Activated CD4-positive, alpha-beta T cell treated with anti-CD3 and anti-CD28 coated beads for 4 hours (primary cell): ENCODE results near the gene CPNE4.
"Not testable (repeated sequence)": the region's sequence is repeated elsewhere in the genome, so short reads cannot be mapped to it uniquely, and the experiment has no call there.

ENCODE experiments used
- DNase-seq, 2 donors: peaks; one replicate each; pipeline ENCODE4 v3.0.0-alpha.2; 2020

CPNE4 gene

GRCh38 chr3:131957511-131957910, 77.3 kb downstream of the CPNE4 start:
- DNase-seq, result no peak

DNA sequence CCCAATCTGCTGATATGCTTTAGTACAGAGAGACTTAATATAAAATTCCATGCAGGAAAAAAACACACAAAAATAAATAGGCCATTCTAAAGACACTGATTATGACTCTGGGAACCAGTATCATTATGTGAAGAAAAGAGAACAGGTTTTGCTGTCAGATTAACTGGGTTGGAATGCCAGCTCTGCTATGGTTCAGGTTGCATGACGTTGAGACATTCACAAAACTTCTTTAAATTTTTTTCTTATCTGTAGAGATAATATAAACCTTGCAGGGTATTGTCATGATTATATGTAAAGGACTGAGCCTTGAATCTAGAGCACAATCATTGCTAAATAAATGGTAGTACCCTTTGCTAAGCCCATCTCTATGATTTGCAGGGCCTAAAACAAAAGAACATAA, 86.0 kb downstream of the CPNE4 start:
- no peak for DNase-seq

DNA sequence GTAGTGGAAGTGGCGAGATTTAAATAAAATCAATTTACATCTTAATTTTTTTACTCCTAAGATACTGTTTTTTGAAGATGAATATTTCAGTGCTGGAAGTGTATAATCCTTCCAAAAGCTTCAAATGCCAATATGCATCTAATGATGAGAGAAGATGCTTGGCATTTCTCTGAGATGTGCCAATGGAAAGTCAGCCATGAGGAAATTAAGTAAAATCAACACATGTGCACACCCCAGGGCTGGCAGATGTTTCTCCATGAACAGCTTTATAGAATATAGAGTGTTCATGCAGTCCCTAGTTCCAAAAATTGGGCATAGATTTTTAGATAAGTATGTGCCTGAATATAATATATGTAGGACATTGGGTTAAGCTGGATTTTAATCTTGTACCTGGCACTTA, 90.1 kb downstream of the CPNE4 start:
- no peak for DNase-seq

DNA sequence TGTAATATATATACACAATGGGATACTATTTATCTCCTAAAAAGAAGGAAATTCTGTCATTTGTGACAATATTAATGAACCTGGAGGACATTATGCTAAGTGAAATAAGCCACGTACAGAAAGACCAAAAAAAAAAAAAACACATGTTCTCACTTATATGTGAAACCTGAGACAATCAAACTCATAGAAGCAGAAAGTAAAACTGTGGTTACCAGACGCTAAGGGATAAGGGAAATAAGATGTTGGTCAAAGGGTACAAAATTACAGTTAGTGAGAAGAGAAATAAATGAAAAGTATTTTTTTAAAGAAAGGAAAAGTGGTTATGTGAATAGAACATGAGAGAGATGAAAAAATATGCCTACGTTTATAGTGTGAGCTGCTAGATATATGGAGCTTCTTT, 101.1 kb downstream of the CPNE4 start:
- no peak for DNase-seq

DNA sequence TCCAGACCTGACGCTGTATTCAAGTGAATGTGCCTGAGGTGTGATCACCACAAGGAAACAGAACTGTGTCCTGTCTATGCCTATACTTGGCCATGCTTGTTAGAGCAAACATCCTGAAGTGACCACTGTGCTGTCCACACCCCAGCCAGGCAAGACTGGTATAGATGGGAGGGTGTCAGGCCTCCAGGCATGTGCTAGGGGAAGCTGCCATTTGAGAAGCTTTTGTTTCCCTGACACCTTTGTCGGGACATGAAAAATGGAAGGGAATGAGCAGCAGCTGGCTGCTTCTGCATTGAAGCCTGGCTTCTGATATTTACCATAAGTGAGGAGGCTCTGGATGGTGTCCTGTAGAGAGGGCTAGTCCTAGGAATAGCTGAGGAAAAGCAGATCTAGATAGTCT, 106.2 kb downstream of the CPNE4 start:
- DNase-seq, result no peak

- no peak for DNase-seq
Observed at GRCh38 chr3:131925571-131925970, 109.2 kb downstream of the CPNE4 start.

DNA sequence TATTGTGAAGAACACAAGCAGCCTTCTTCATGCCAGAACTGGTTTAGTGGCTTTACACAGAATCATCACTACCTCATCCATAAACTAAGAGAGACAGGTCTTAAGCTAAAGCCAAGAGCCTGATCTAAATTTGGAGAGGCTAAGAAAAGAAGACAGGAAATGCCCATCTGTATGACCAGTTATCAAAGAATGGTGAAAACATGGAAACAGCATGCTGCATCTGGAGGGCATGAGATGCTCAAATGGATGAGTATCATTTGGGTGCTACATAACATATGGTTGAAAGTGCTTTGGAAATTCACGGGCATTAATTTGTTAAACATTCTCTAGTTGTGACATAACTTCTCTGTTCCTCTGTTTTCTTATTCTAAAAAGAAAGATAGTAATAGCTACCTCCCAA, 112.5 kb downstream of the CPNE4 start:
- DNase-seq, result no peak

GRCh38 chr3:131917006-131917405, 117.8 kb downstream of the CPNE4 start:
- DNase-seq, result no peak

GRCh38 chr3:131914090-131914691, 120.6 kb downstream of the CPNE4 start:
- no peak for DNase-seq

DNA sequence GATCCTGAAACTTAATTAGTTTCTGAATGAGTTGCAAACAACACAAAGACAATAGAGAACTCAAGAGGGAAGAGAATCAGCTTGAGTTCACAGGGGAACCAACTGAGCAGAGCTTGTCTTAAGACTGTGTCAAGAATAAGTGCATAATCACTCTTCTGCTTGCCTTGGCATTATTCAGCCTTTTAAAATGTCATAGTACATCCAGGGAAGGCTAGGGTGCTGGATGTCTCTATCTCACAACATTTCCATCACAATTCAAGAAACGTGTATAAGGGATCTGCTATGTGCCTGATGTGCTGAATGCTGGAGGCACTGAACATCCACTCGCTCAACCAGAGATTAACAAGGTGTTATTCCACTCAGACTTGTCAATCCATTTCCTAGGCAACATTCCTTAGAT, 122.6 kb downstream of the CPNE4 start:
- DNase-seq, result no peak

DNA sequence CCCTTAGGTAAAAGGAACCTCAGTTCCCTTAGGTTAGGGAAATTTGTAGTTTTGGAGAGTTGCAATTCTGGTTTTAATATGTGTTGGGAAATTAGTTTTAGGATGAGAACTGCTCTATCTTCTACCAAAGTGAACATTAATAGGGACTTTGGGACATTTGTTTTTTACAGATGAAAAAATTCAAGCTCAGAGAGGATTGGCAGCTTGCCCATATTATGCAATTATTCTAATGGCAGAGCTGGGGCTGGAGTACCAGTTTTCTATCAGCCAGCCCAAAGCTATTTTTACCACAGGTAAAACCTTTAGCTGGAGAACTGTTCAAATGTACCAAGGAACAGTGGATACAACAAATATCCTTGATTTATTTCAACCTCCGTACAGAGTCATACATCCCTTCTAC, 127.0 kb downstream of the CPNE4 start:
- DNase-seq, result no peak

- DNase-seq, result no peak
Observed at GRCh38 chr3:131903988-131904415, 130.8 kb downstream of the CPNE4 start.

DNA sequence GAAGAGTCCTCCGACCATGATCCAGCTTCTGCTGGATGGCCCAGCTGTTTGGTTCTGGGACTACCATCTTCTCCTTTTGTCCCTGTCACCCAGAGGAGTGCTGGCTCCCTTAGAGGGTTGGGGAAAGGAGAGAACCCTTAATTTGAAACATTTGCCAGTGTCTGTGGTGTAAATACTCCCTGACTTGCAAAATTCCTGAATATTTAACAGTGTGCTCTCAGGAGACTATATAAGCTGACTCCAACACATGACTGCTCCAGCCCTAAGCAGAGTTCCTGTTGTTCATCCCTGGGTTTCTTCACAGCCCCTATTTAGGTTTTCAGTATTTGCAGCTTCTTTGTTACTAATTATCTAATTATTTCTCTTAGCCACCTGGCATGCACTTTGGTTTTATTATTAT, 133.1 kb downstream of the CPNE4 start:
- DNase-seq, result no peak

DNA sequence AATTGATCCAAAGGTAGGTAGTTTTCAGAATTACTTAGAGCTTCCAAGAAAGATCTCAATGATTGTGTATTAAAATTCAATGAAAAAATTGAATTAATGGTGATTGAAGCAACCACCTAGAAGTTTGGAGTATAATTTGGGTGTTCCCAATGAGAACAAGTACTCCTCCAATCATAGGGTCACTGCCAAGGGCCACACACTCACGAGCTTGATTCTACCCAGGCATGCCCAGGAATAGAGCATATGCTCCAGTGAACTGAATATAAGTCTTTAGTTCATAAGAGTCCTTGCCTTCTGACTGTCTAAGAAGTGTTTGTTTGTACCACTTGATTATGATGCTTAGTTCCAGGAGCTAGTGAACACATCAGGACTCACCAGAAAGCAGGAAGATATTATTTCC, 133.9 kb downstream of the CPNE4 start:
- DNase-seq, result no peak

DNA sequence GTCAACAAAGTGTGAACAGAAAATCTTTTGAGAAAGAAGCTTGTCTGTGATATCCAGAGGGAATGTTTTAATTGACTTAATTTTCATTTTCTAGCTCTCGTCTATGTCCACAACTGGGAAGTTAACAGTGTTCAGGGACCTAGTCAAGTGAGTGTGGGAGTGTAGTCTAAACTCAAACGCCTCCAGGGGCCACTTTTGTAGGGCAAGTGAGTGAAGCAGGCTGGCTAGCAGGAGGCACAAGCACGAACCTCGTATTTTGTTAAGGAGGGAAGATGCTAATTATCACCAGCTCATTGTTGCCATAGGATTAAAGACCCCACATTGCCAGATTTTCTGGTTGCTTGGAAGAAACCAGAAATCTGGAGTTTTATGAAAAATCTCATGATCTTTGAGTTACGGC, 135.8 kb downstream of the CPNE4 start:
- DNase-seq, result no peak

DNA sequence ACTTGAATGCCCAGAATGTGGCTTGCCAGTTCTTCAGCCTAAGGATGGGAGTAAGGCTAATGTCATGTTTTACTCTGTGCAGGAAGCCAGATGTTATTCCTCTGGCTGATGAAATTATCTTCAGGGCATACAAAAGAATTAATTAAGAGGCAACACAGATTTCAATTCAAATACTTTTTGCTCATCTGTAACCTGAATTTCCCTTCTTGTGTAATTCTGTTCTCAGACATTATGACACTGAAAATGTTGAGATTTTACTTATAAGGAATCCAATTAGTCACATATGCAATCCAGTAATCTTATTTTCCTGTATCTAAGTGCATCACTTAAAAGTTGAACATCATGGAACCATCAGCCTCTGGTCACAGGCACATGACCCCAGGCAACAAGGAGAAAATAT, 136.5 kb downstream of the CPNE4 start:
- no peak for DNase-seq

DNA sequence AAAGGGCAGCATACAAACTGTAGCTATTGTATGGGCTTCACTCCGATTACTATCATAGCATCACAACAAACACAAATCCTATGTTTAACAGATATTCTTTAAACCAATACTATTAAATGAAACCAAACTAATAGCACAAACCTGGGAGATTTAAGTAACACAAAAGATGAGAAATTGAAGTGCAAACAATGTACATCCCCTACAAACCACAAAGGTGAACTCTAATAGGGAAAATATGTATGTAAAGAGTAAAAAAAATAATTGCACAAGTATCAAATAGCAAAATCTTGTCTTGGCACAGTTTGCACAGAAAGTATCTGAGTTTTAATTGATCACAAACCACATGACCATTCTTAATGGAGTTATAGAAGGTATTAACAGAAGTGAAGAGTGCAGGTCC, 138.5 kb downstream of the CPNE4 start:
- DNase-seq, result no peak

GRCh38 chr3:131895766-131896165, 139.0 kb downstream of the CPNE4 start:
- DNase-seq, result no peak

DNA sequence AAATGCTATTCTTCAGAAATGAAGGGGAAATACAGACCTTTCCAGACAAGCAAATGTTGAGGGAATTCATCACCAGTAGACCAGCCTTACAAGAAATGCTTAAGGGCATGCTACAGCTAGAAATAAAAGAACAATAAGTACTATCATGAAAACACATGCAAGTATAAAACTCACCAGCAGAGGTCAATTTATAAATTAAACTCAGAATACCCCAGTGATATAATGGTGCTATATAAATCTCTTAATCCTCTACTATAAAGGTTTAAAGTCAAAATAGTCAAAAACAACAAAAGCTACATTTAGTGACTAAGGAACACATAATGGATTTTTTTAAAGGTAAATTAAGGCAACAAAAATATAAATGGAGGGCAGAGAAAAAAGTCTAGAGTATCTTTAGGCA, 142.5 kb downstream of the CPNE4 start:
- no peak for DNase-seq

DNA sequence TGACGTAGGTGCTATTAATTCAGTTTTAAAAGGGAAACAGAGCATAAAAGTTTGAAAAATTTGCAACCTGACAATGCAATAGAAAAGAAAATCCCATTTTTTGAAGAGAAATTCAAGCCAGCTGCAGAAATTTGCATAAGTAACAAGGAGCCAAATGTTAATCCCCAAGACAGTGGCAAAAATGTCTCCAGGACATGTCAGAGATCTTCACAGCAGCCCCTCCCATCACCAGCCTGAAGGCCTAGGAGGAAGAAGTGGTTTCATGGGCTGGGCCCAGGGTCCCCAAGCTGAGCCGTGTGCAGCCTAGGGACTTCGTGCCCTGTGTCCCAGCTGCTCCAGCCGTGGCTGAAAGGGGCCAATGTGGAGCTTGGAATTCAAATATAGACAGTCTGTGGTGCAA, 148.9 kb downstream of the CPNE4 start:
- not testable (repeated sequence) for DNase-seq

GRCh38 chr3:131883711-131884407, 151.0 kb downstream of the CPNE4 start:
- DNase-seq, result no peak

DNA sequence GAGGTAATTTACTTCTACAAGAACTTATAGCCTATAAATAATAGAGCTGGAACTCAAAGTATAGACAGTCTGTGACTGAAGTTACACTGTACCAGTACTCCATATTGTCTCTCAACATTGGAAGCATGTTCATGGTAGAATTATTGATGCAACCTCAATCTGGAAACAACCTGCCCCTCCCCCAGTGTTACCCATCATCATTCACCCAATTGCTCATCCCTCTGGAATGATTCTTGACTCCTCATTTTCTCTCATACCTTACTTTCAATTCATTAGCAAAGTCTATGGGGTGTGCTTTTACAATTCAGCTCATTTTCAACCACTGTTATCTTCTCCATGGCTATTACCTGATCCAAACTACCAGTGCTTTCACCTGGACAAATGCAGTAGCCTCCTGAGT, 151.7 kb downstream of the CPNE4 start:
- no peak for DNase-seq

GRCh38 chr3:131881777-131882176, 153.0 kb downstream of the CPNE4 start:
- DNase-seq, result no peak

GRCh38 chr3:131880948-131881347, 153.9 kb downstream of the CPNE4 start:
- no peak for DNase-seq

DNA sequence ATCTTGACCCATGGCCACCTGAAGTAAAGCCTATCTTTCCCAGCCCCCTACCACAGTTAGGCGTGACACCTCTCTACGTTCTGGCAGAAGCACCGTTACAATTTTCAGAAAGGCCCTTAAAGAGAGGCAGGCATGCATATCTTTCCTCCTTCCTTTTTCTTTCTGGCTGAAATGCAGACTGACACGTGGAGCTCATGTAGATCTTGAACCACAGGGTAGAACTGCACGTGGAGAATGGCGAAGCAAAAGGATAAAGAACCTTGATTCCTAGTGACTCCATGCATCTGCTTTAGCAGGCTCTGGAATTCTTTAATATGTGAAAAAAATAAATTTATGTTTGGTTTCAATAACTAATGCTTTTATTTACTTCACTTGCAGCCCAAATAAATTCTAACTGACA, 166.6 kb downstream of the CPNE4 start:
- no peak for DNase-seq
